Mesenchymal stem cell (in vitro differentiated cells and primary cell): ENCODE measurements around the gene EWSR1.

Experiments used
- DNase-seq: peaks from one replicate; pipeline ENCODE4 v3.0.0-alpha.2; 2013
- H2AFZ ChIP-seq: one replicate; pipeline ENCODE4 v1.6.1; 2013; ENCODE audit warnings: low read depth, mild to moderate bottlenecking, control low read depth, inconsistent platforms, low read length, moderate library complexity
- H2AK5ac ChIP-seq: 2 replicates; pipeline ENCODE4 v1.6.1; 2013; ENCODE audit warnings: low read length, moderate library complexity, mild to moderate bottlenecking, inconsistent platforms; ENCODE audit not compliant: severe bottlenecking
- H2BK120ac ChIP-seq: one replicate; pipeline ENCODE4 v1.6.1; 2013; ENCODE audit warnings: low read depth, mild to moderate bottlenecking, inconsistent platforms, low read length, moderate library complexity
- H2BK12ac ChIP-seq, 2 experiments: one replicate each; pipeline ENCODE4 v1.6.1; 2013; ENCODE audit warnings: inconsistent platforms in 2 of 2, low read length in 2 of 2, mild to moderate bottlenecking in 2 of 2, moderate library complexity in 2 of 2, control low read depth in 1 of 2
- H2BK15ac ChIP-seq: one replicate; pipeline ENCODE4 v1.6.1; 2013; ENCODE audit warnings: mild to moderate bottlenecking, low read depth, inconsistent platforms; ENCODE audit not compliant: poor library complexity, severe bottlenecking
- H2BK5ac ChIP-seq: 2 replicates; pipeline ENCODE4 v1.6.1; 2013; ENCODE audit warnings: low read depth, mild to moderate bottlenecking, low read length, control low read depth, inconsistent platforms; ENCODE audit not compliant: poor library complexity, severe bottlenecking
- H3K14ac ChIP-seq, 2 experiments: one replicate each; pipeline ENCODE4 v1.6.1; 2013; ENCODE audit warnings: inconsistent platforms in 2 of 2, low read length in 2 of 2, control low read depth in 1 of 2, mild to moderate bottlenecking in 1 of 2, moderate library complexity in 1 of 2
- H3K18ac ChIP-seq, 2 experiments: one replicate each; pipeline ENCODE4 v1.6.1; 2013; ENCODE audit warnings: inconsistent platforms in 2 of 2, low read length in 2 of 2, control low read depth in 1 of 2, low read depth in 1 of 2, mild to moderate bottlenecking in 1 of 2
- H3K23ac ChIP-seq, 2 experiments: one replicate each; pipeline ENCODE4 v1.6.1; 2013; ENCODE audit warnings: inconsistent platforms in 2 of 2, low read length in 2 of 2, mild to moderate bottlenecking in 2 of 2, moderate library complexity in 2 of 2, control low read depth in 1 of 2
- H3K27ac ChIP-seq: 2 replicates; pipeline ENCODE4 v1.5.1; 2013; ENCODE audit warnings: mild to moderate bottlenecking, moderate library complexity, low read length, control low read depth, inconsistent platforms; ENCODE audit not compliant: poor library complexity, severe bottlenecking
- H3K27me3 ChIP-seq, 2 experiments: 2 replicates each; pipeline versions ENCODE4 v1.6.1 to v1.7.0; 2013; ENCODE audit warnings: low read length in 2 of 2, mild to moderate bottlenecking in 2 of 2, moderate library complexity in 2 of 2, control low read depth in 1 of 2, inconsistent platforms in 1 of 2; ENCODE audit not compliant: control insufficient read depth in 1 of 2, insufficient read depth in 1 of 2
- H3K36me3 ChIP-seq, 2 experiments: 2 replicates each; pipeline versions ENCODE4 v1.6.1 to v1.7.0; 2013; ENCODE audit warnings: low read length in 2 of 2, control low read depth in 1 of 2, inconsistent platforms in 1 of 2, low read depth in 1 of 2, mild to moderate bottlenecking in 1 of 2; ENCODE audit not compliant: insufficient read depth in 2 of 2, control insufficient read depth in 1 of 2
- H3K4ac ChIP-seq, 2 experiments: one replicate each; pipeline ENCODE4 v1.6.1; 2013; ENCODE audit warnings: inconsistent platforms in 2 of 2, low read length in 2 of 2, mild to moderate bottlenecking in 2 of 2, moderate library complexity in 2 of 2, control low read depth in 1 of 2, low read depth in 1 of 2
- H3K4me1 ChIP-seq: 2 replicates; pipeline ENCODE4 v1.6.1; 2013; ENCODE audit warnings: low read depth, low read length, control low read depth; ENCODE audit not compliant: control insufficient read depth, insufficient read depth
- H3K4me2 ChIP-seq: 2 replicates; pipeline ENCODE4 v1.6.1; 2013; ENCODE audit warnings: low read length, mild to moderate bottlenecking, inconsistent platforms; ENCODE audit not compliant: poor library complexity, severe bottlenecking
- H3K4me3 ChIP-seq, 2 experiments: 2 replicates each; pipeline versions ENCODE4 v1.5.1 to v1.7.0; 2013; ENCODE audit warnings: low read length in 2 of 2, mild to moderate bottlenecking in 2 of 2, control low read depth in 1 of 2, low read depth in 1 of 2; ENCODE audit not compliant: insufficient read depth in 1 of 2
- H3K79me1 ChIP-seq: replicated peaks from 2 replicates; pipeline ENCODE4 v1.6.1; 2013; ENCODE audit warnings: mild to moderate bottlenecking, control low read depth, low read length, inconsistent platforms; ENCODE audit not compliant: poor library complexity, severe bottlenecking
- H3K9ac ChIP-seq: 2 replicates; pipeline ENCODE4 v1.7.0; 2013; ENCODE audit warnings: mild to moderate bottlenecking, low read length, moderate library complexity
- H3K9me3 ChIP-seq: 2 replicates; pipeline ENCODE4 v1.7.0; 2013; ENCODE audit warnings: mild to moderate bottlenecking, low read length; ENCODE audit not compliant: control insufficient read depth
- H4K8ac ChIP-seq: one replicate; pipeline ENCODE4 v1.6.1; 2013; ENCODE audit warnings: inconsistent platforms, mild to moderate bottlenecking, low read length, moderate library complexity
- H4K91ac ChIP-seq: one replicate; pipeline ENCODE4 v1.6.1; 2013; ENCODE audit warnings: mild to moderate bottlenecking, low read length, inconsistent platforms
- WGBS: methylation state at CpG from one replicate; pipeline ENCODE4 v1.1.7; 2013; ENCODE audit warnings: mixed read lengths; 5-methylcytosine and 5-hydroxymethylcytosine counted together

The EWSR1 gene

GRCh38 chr22:29315286-29316140 lies 47.4 kb downstream of the EWSR1 start, which contains the start of gene RASL10A:
Gene RASL10A (minus strand): TSS chr22:29315697. CDS start chr22:29315246, 451 bp downstream.
- no peak for DNase-seq
- no peak within 1 kb of the TSS for H3K14ac ChIP-seq
- peaks cover 31% of the 10 kb centered on the region for H3K4me1 ChIP-seq
- no peaks in the 10 kb centered on the region for H3K9me3 ChIP-seq
- peak within 1 kb of the TSS; percentile 43 for H4K91ac ChIP-seq
- H3K79me1 ChIP-seq: peaks cover 14% of the 10 kb centered on the region
- no peak within 1 kb of the TSS for H3K18ac ChIP-seq
- no peak within 1 kb of the TSS for H2BK5ac ChIP-seq
- no peak within 1 kb of the TSS for H2BK120ac ChIP-seq
- no peak within 1 kb of the TSS for H3K23ac ChIP-seq
- H2AK5ac ChIP-seq: no peak within 1 kb of the TSS
- H3K4ac ChIP-seq: no peak within 1 kb of the TSS
- no peak within 1 kb of the TSS for H3K9ac ChIP-seq
- H3K27me3 ChIP-seq: peaks cover 31 to 45% of the 10 kb centered on the region in 2 experiments
- peak within 1 kb of the TSS in 1 of 2 experiments; percentile 47 for H3K4me3 ChIP-seq
- H2AFZ ChIP-seq: no peak within 1 kb of the TSS
- no peak within 1 kb of the TSS for H2BK15ac ChIP-seq
- H2BK12ac ChIP-seq: no peak within 1 kb of the TSS
- H3K27ac ChIP-seq: no peak within 1 kb of the TSS
- peak within 1 kb of the TSS; percentile 89 for H3K4me2 ChIP-seq
- no peak within 1 kb of the TSS for H4K8ac ChIP-seq
- peaks cover 4 to 29% of the 10 kb centered on the region in 2 experiments for H3K36me3 ChIP-seq
- 11% methylated on average over 37 of the region's 103 CpGs for WGBS

- Histone ChIP-seq H3K4me3 (no peak overlapping the region), H3K9ac (no peak overlapping the region), H2BK15ac (no peak overlapping the region), H2BK12ac (no peak overlapping the region), H3K14ac (no peak overlapping the region), H3K27ac (no peak overlapping the region), H3K23ac (no peak overlapping the region), H3K27me3 (peaks cover 31 to 45% of the 10 kb centered on the region in 2 experiments), H4K8ac (no peak overlapping the region), H3K79me1 (peaks cover 13% of the 10 kb centered on the region), H2AFZ (no peak overlapping the region), H3K4me2 (no peak overlapping the region), H3K36me3 (peaks cover 4 to 24% of the 10 kb centered on the region in 2 experiments), H4K91ac (no peak overlapping the region), H2AK5ac (no peak overlapping the region), H3K9me3 (no peaks in the 10 kb centered on the region), H3K4ac (no peak overlapping the region), H3K18ac (no peak overlapping the region), H2BK5ac (no peak overlapping the region), H3K4me1 (peaks cover 24% of the 10 kb centered on the region), H2BK120ac (no peak overlapping the region)
- WGBS: 73% methylated on average over 17 of the region's 18 CpGs
- DNase-seq: no peak
Observed at GRCh38 chr22:29316141-29316828, 48.2 kb downstream of the EWSR1 start.

GRCh38 chr22:29317827-29318454 lies 49.9 kb downstream of the EWSR1 start:
- H3K4me1 ChIP-seq: peaks cover 17% of the 10 kb centered on the region

GRCh38 chr22:29319072-29319471 lies 51.0 kb downstream of the EWSR1 start:
- Histone ChIP-seq H3K18ac (no peak overlapping the region), H3K14ac (no peak overlapping the region)
- WGBS: 80% methylated on average over 2 of the region's 2 CpGs

More at GRCh38 chr22:29317827-29318454, 49.9 kb downstream of the EWSR1 start:
- Histone ChIP-seq H3K4me3 (no peak overlapping the region), H2BK120ac (no peak overlapping the region), H3K4me2 (no peak overlapping the region), H3K27ac (no peak overlapping the region), H3K79me1 (peaks cover 3% of the 10 kb centered on the region), H3K36me3 (peaks cover 0 to 9% of the 10 kb centered on the region in 2 experiments), H2AK5ac (no peak overlapping the region), H3K27me3 (peaks cover 31 to 42% of the 10 kb centered on the region in 2 experiments), H3K9me3 (no peaks in the 10 kb centered on the region), H3K23ac (no peak overlapping the region), H2AFZ (no peak overlapping the region), H4K8ac (no peak overlapping the region), H2BK5ac (no peak overlapping the region), H3K9ac (no peak overlapping the region), H3K18ac (no peak overlapping the region), H2BK12ac (no peak overlapping the region), H3K14ac (no peak overlapping the region), H2BK15ac (no peak overlapping the region), H3K4ac (no peak overlapping the region), H4K91ac (no peak overlapping the region)
- 94% methylated on average over 18 of the region's 18 CpGs for WGBS
- DNase-seq: no peak

More at GRCh38 chr22:29319072-29319471, 51.0 kb downstream of the EWSR1 start:
- H4K91ac ChIP-seq: no peak overlapping the region
- no peaks in the 10 kb centered on the region for H3K79me1 ChIP-seq
- no peak overlapping the region for H3K4ac ChIP-seq
- no peak overlapping the region for H2BK120ac ChIP-seq
- no peak overlapping the region for H3K4me2 ChIP-seq
- no peak overlapping the region for H3K9ac ChIP-seq
- peaks cover 24 to 31% of the 10 kb centered on the region in 2 experiments for H3K27me3 ChIP-seq
- H4K8ac ChIP-seq: no peak overlapping the region
- no peak overlapping the region for H2BK15ac ChIP-seq
- H3K36me3 ChIP-seq: no peaks in the 10 kb centered on the region
- no peak overlapping the region for H3K4me3 ChIP-seq
- no peak overlapping the region for H3K27ac ChIP-seq
- H2AFZ ChIP-seq: no peak overlapping the region
- H2AK5ac ChIP-seq: no peak overlapping the region
- peaks cover 14% of the 10 kb centered on the region for H3K4me1 ChIP-seq
- no peak overlapping the region for H2BK5ac ChIP-seq
- H3K23ac ChIP-seq: no peak overlapping the region
- no peaks in the 10 kb centered on the region for H3K9me3 ChIP-seq
- no peak overlapping the region for H2BK12ac ChIP-seq
- no peak for DNase-seq
